CD8-positive, alpha-beta memory T cell (primary cell): Measurements from ENCODE around the gene SCARB1. TPM values are rescaled to one million over a fixed set of nuclear protein-coding genes. Genes with fewer than 3 reads are reported as not detected.

ENCODE experiments used
- CTCF ChIA-PET: fragments of 350-600 bp; sonication (Branson Sonifier 250); formaldehyde crosslinking; loops from one replicate; lab custom pipeline; 2021; ENCODE audit warnings: antibody characterized with exemption; lab: Charles Lee
- POLR2A ChIA-PET: fragments of 350-600 bp; sonication (Branson Sonifier 250); formaldehyde crosslinking; loops from one replicate; lab custom pipeline; 2021; ENCODE audit warnings: antibody characterized with exemption; lab: Charles Lee
- DNase-seq, 5 donors: peaks; one replicate each; pipeline versions ENCODE4 v3.0.0 to v3.0.0-alpha.2; 2020 to 2022; ENCODE audit warnings: mixed read lengths in 1 of 5
- H3K27ac ChIP-seq: one replicate; pipeline ENCODE4 v1.7.0; 2013; ENCODE audit warnings: low read depth, mild to moderate bottlenecking, low read length, moderate library complexity
- H3K27me3 ChIP-seq: 2 replicates; pipeline ENCODE4 v1.7.0; 2013; ENCODE audit warnings: low read length, mild to moderate bottlenecking; ENCODE audit not compliant: insufficient read depth, poor library complexity, severe bottlenecking
- H3K36me3 ChIP-seq: 2 replicates; pipeline ENCODE4 v1.7.0; 2013; ENCODE audit warnings: mild to moderate bottlenecking, low read length, moderate library complexity; ENCODE audit not compliant: insufficient read depth
- H3K4me1 ChIP-seq: 2 replicates; pipeline ENCODE4 v1.7.0; 2013; ENCODE audit warnings: mild to moderate bottlenecking, low read length, moderate library complexity; ENCODE audit not compliant: insufficient read depth
- H3K4me3 ChIP-seq: 2 replicates; pipeline ENCODE4 v1.7.0; 2013; ENCODE audit warnings: mild to moderate bottlenecking, low read length
- H3K9me3 ChIP-seq: 2 replicates; pipeline ENCODE4 v1.7.0; 2013; ENCODE audit warnings: mild to moderate bottlenecking, low read length
- H3K27ac Mint-ChIP-seq, 8 donors: one replicate each; pipeline ENCODE4 v1.8.0; 2020 to 2021; ENCODE audit warnings: mixed read lengths in 8 of 8, mild to moderate bottlenecking in 6 of 8, inconsistent platforms in 3 of 8, moderate library complexity in 3 of 8
- H3K27me3 Mint-ChIP-seq, 2 donors: one replicate each; pipeline ENCODE4 v1.8.0; 2020 to 2021; ENCODE audit warnings: mixed read lengths in 2 of 2, mild to moderate bottlenecking in 1 of 2, moderate library complexity in 1 of 2
- H3K36me3 Mint-ChIP-seq, 3 donors: one replicate each; pipeline ENCODE4 v1.8.0; 2020 to 2021; ENCODE audit warnings: mixed read lengths in 3 of 3, inconsistent platforms in 1 of 3, mild to moderate bottlenecking in 1 of 3
- H3K4me1 Mint-ChIP-seq, 3 donors: one replicate each; pipeline ENCODE4 v1.8.0; 2020 to 2021; ENCODE audit warnings: mixed read lengths in 3 of 3, inconsistent platforms in 1 of 3, mild to moderate bottlenecking in 1 of 3
- H3K4me3 Mint-ChIP-seq, 7 donors: one replicate each; pipeline ENCODE4 v1.8.0; 2020 to 2021; ENCODE audit warnings: mixed read lengths in 7 of 7, mild to moderate bottlenecking in 6 of 7, moderate library complexity in 4 of 7, inconsistent platforms in 2 of 7
- H3K9me3 Mint-ChIP-seq, 5 donors: one replicate each; pipeline ENCODE4 v1.8.0; 2020 to 2022; ENCODE audit warnings: mixed read lengths in 5 of 5, mild to moderate bottlenecking in 3 of 5, moderate library complexity in 2 of 5, inconsistent platforms in 1 of 5
- polyA plus RNA-seq: library from polyadenylated mRNA; unstranded; fragments of 300-500 nt; fragmentation: Illumina TruSeq; gene quantifications from one replicate; pipeline ENCODE4 v1.2.3, GENCODE V29; 2021
- total RNA-seq, 2 experiments: library from RNA; stranded (reverse); gene quantifications; one replicate each; pipeline ENCODE4 v1.2.3, GENCODE V29; 2021

The SCARB1 gene
- total and polyA plus RNA-seq, 3 experiments from 2014 or later = 3.6 to 21.6 (median 20.4) TPM

GRCh38 chr12:124878795-124879516 lies 15.3 kb upstream of the SCARB1 start:
- H3K9me3 Mint-ChIP-seq = no peaks in the 10 kb centered on the region
- no peak for DNase-seq
- H3K36me3 ChIP-seq = no peaks in the 10 kb centered on the region
- H3K4me3 Mint-ChIP-seq = no peak overlapping the region
- ChIA-PET CTCF (interaction anchor here (1.3 kb wide), 1 partner anchor 10 kb away, joined by 3 read pairs; no protein-coding TSS in a partner anchor), POLR2A (no interaction called here)
- peaks cover 0 to 8% (median 4%) of the 10 kb centered on the region in 3 donors for H3K4me1 Mint-ChIP-seq
- no peak overlapping the region for H3K4me3 ChIP-seq
- H3K9me3 ChIP-seq = no peaks in the 10 kb centered on the region
- H3K4me1 ChIP-seq = no peaks in the 10 kb centered on the region
- H3K27ac ChIP-seq = no peak overlapping the region
- peaks cover 0 to 5% of the 10 kb centered on the region in 2 donors for H3K27me3 Mint-ChIP-seq
- H3K27me3 ChIP-seq = no peaks in the 10 kb centered on the region
- peak overlapping the region in 2 of 8 donors; percentile 23 to 45 for H3K27ac Mint-ChIP-seq
- no peaks in the 10 kb centered on the region for H3K36me3 Mint-ChIP-seq

- Histone ChIP-seq H3K36me3 (no peaks in the 10 kb centered on the region), H3K9me3 (no peaks in the 10 kb centered on the region), H3K27me3 (no peaks in the 10 kb centered on the region), H3K27ac (no peak overlapping the region), H3K4me1 (no peaks in the 10 kb centered on the region), H3K4me3 (no peak overlapping the region)
- Mint-ChIP-seq H3K9me3 (no peaks in the 10 kb centered on the region), H3K36me3 (no peaks in the 10 kb centered on the region), H3K27me3 (peaks cover 0 to 5% of the 10 kb centered on the region in 2 donors), H3K27ac (no peak overlapping the region), H3K4me1 (peaks cover 0 to 8% (median 4%) of the 10 kb centered on the region in 3 donors), H3K4me3 (no peak overlapping the region)
- CTCF ChIA-PET = no interaction called here
- POLR2A ChIA-PET = no interaction called here
- no peak for DNase-seq
Observed at GRCh38 chr12:124877423-124877822, 13.8 kb upstream of the SCARB1 start.

GRCh38 chr12:124876171-124876570 lies 12.5 kb upstream of the SCARB1 start:
- ChIA-PET CTCF (no interaction called here), POLR2A (no interaction called here)
- H3K4me1 Mint-ChIP-seq = peaks cover 0 to 4% (median 4%) of the 10 kb centered on the region in 3 donors

GRCh38 chr12:124875803-124876132 lies 12.1 kb upstream of the SCARB1 start:
- ChIA-PET CTCF (no interaction called here), POLR2A (no interaction called here)
- peaks cover 0 to under 1% (median under 1%) of the 10 kb centered on the region in 3 donors for H3K4me1 Mint-ChIP-seq
- H3K9me3 ChIP-seq = no peaks in the 10 kb centered on the region
- H3K27ac Mint-ChIP-seq = no peak overlapping the region
- peak overlapping the region in 1 of 7 donors; percentile 38 for H3K4me3 Mint-ChIP-seq
- peaks cover 0 to 7% of the 10 kb centered on the region in 2 donors for H3K27me3 Mint-ChIP-seq
- H3K4me1 ChIP-seq = no peaks in the 10 kb centered on the region
- no peaks in the 10 kb centered on the region for H3K9me3 Mint-ChIP-seq
- no peak overlapping the region for H3K4me3 ChIP-seq
- H3K36me3 Mint-ChIP-seq = no peaks in the 10 kb centered on the region
- H3K36me3 ChIP-seq = no peaks in the 10 kb centered on the region
- H3K27ac ChIP-seq = peak overlapping the region; percentile 63
- no peak for DNase-seq
- H3K27me3 ChIP-seq = no peaks in the 10 kb centered on the region

More at GRCh38 chr12:124876171-124876570, 12.5 kb upstream of the SCARB1 start:
- peak overlapping the region in 1 of 7 donors; percentile 38 for H3K4me3 Mint-ChIP-seq
- Histone ChIP-seq H3K27me3 (no peaks in the 10 kb centered on the region), H3K9me3 (no peaks in the 10 kb centered on the region), H3K27ac (peak overlapping the region; percentile 63), H3K4me3 (no peak overlapping the region), H3K36me3 (no peaks in the 10 kb centered on the region), H3K4me1 (no peaks in the 10 kb centered on the region)
- H3K27me3 Mint-ChIP-seq = peaks cover 0 to 7% of the 10 kb centered on the region in 2 donors
- H3K36me3 Mint-ChIP-seq = no peaks in the 10 kb centered on the region
- DNase-seq = no peak
- no peaks in the 10 kb centered on the region for H3K9me3 Mint-ChIP-seq
- no peak overlapping the region for H3K27ac Mint-ChIP-seq

GRCh38 chr12:124874988-124875802 lies 11.5 kb upstream of the SCARB1 start:
- no peaks in the 10 kb centered on the region for H3K4me1 Mint-ChIP-seq
- no peak overlapping the region for H3K4me3 Mint-ChIP-seq
- Histone ChIP-seq H3K4me1 (no peaks in the 10 kb centered on the region), H3K36me3 (no peaks in the 10 kb centered on the region), H3K27ac (peak overlapping the region; percentile 63), H3K9me3 (no peaks in the 10 kb centered on the region), H3K27me3 (no peaks in the 10 kb centered on the region), H3K4me3 (no peak overlapping the region)
- ChIA-PET CTCF (no interaction called here), POLR2A (no interaction called here)
- H3K36me3 Mint-ChIP-seq = no peaks in the 10 kb centered on the region
- peaks cover 0 to 7% of the 10 kb centered on the region in 2 donors for H3K27me3 Mint-ChIP-seq
- no peaks in the 10 kb centered on the region for H3K9me3 Mint-ChIP-seq
- no peak for DNase-seq
- H3K27ac Mint-ChIP-seq = peak overlapping the region in 1 of 8 donors; percentile 55

GRCh38 chr12:124874188-124874587 lies 10.5 kb upstream of the SCARB1 start:
- no peak for DNase-seq
- POLR2A ChIA-PET = no interaction called here
- Histone ChIP-seq H3K27ac (no peak overlapping the region), H3K4me1 (no peaks in the 10 kb centered on the region), H3K4me3 (no peak overlapping the region), H3K9me3 (no peaks in the 10 kb centered on the region), H3K36me3 (no peaks in the 10 kb centered on the region), H3K27me3 (no peaks in the 10 kb centered on the region)
- Mint-ChIP-seq H3K27ac (no peak overlapping the region), H3K36me3 (peaks cover 0 to 2% (median 0%) of the 10 kb centered on the region in 3 donors), H3K27me3 (peaks cover 3 to 4% of the 10 kb centered on the region in 2 donors), H3K4me3 (no peak overlapping the region), H3K9me3 (no peaks in the 10 kb centered on the region), H3K4me1 (no peaks in the 10 kb centered on the region)
- CTCF ChIA-PET = no interaction called here

- H3K27me3 Mint-ChIP-seq = peaks cover 2 to 4% of the 10 kb centered on the region in 2 donors
- ChIA-PET POLR2A (no interaction called here), CTCF (no interaction called here)
- no peaks in the 10 kb centered on the region for H3K4me1 Mint-ChIP-seq
- no peak overlapping the region for H3K4me3 Mint-ChIP-seq
- H3K27ac ChIP-seq = no peak overlapping the region
- H3K4me3 ChIP-seq = no peak overlapping the region
- H3K9me3 ChIP-seq = no peaks in the 10 kb centered on the region
- H3K9me3 Mint-ChIP-seq = no peaks in the 10 kb centered on the region
- peaks cover 0 to 2% (median 0%) of the 10 kb centered on the region in 3 donors for H3K36me3 Mint-ChIP-seq
- DNase-seq = no peak
- H3K4me1 ChIP-seq = no peaks in the 10 kb centered on the region
- H3K27me3 ChIP-seq = no peaks in the 10 kb centered on the region
- H3K36me3 ChIP-seq = no peaks in the 10 kb centered on the region
- no peak overlapping the region for H3K27ac Mint-ChIP-seq
Observed at GRCh38 chr12:124872068-124872719, 8.5 kb upstream of the SCARB1 start.

GRCh38 chr12:124871297-124871696 lies 7.6 kb upstream of the SCARB1 start:
- Histone ChIP-seq H3K36me3 (no peaks in the 10 kb centered on the region), H3K9me3 (no peaks in the 10 kb centered on the region), H3K27me3 (no peaks in the 10 kb centered on the region), H3K27ac (no peak overlapping the region), H3K4me1 (no peaks in the 10 kb centered on the region), H3K4me3 (no peak overlapping the region)
- Mint-ChIP-seq H3K27ac (peak overlapping the region in 1 of 8 donors; percentile 15), H3K36me3 (peaks cover 0 to 2% (median 0%) of the 10 kb centered on the region in 3 donors), H3K4me1 (no peaks in the 10 kb centered on the region), H3K4me3 (no peak overlapping the region), H3K27me3 (peaks cover 4% of the 10 kb centered on the region in 2 donors), H3K9me3 (no peaks in the 10 kb centered on the region)
- CTCF ChIA-PET = no interaction called here
- POLR2A ChIA-PET = no interaction called here
- no peak for DNase-seq
